Measurements from ENCODE around the gene ELL. TPM values are rescaled to one million over a fixed set of nuclear protein-coding genes. Genes with fewer than 3 reads are reported as not detected.

Gene ELL
- total and polyA plus RNA-seq, 9 of the 15 experiments (the other 6 are each of a cell fraction or from before 2014, with no cell fraction given), result 0.24 to 22.5 (median 4.1) TPM

DNA sequence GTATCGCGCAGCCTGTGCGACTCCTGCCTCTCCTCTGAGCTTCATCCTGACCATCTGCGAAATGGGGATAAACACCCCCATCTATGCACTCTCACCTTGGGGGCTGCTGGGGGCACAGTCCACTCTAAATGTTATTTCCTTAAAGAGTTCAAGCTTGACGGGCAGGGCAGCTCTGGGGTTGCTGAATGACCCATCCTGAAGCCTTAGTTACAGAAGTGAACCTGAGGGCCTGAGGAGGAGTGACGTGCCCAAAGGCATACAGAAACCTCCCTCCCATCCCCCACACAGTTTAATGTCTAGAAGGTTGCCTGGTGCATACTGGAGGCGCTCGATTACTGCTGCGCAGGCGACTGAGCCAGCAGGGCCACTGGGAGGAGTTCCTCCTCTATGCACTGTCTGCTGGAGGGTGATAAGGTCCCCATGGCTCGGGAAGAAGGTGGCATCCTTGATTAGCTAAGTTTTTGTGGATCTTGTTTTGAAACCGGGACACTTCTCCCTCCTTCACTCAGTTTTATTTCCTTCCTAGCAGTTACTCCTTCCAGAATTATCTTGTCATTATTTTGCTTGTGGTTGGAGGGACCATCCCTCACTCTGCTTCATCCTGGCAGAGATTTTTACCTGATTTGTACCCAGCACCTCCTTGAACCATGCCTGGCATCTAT, 22.1 kb upstream of the ELL start (continued):
- TF ChIP-seq, protein P1, sequence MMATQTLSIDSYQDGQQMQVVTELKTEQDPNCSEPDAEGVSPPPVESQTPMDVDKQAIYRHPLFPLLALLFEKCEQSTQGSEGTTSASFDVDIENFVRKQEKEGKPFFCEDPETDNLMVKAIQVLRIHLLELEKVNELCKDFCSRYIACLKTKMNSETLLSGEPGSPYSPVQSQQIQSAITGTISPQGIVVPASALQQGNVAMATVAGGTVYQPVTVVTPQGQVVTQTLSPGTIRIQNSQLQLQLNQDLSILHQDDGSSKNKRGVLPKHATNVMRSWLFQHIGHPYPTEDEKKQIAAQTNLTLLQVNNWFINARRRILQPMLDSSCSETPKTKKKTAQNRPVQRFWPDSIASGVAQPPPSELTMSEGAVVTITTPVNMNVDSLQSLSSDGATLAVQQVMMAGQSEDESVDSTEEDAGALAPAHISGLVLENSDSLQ (IDR thresholded peaks at IDR 0.05), result no peak; the same call in 1 of the 2 replicates
- TF ChIP-seq HSF4 (CRISPR knock-in tag; IDR thresholded peaks at IDR 0.05; ENCODE audit: borderline replicate concordance), result no peak
- TF ChIP-seq MCM5 (IDR thresholded peaks at IDR 0.05; ENCODE audit: low read depth), result no peak
- TF ChIP-seq KDM4B (IDR thresholded peaks at IDR 0.05; ENCODE audit: borderline replicate concordance in 2 of 2, low read depth in 1 of 2), result no peak; a peak in 1 of 4 replicates
- TF ChIP-seq, protein P2, sequence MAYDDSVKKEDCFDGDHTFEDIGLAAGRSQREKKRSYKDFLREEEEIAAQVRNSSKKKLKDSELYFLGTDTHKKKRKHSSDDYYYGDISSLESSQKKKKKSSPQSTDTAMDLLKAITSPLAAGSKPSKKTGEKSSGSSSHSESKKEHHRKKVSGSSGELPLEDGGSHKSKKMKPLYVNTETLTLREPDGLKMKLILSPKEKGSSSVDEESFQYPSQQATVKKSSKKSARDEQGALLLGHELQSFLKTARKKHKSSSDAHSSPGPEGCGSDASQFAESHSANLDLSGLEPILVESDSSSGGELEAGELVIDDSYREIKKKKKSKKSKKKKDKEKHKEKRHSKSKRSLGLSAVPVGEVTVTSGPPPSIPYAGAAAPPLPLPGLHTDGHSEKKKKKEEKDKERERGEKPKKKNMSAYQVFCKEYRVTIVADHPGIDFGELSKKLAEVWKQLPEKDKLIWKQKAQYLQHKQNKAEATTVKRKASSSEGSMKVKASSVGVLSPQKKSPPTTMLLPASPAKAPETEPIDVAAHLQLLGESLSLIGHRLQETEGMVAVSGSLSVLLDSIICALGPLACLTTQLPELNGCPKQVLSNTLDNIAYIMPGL (CRISPR knock-in tag; IDR thresholded peaks at IDR 0.05), result no peak
- TF ChIP-seq ZNF75A (CRISPR knock-in tag; IDR thresholded peaks at IDR 0.05), result no peak
- TF ChIP-seq ZKSCAN1 (IDR thresholded peaks at IDR 0.05; ENCODE audit: low read depth, low read length), result peak; percentile 81; the same call in 1 of the 2 replicates
- TF ChIP-seq DIDO1 (tag; IDR thresholded peaks at IDR 0.05; ENCODE audit: low read depth), result no peak
- TF ChIP-seq, protein P3, sequence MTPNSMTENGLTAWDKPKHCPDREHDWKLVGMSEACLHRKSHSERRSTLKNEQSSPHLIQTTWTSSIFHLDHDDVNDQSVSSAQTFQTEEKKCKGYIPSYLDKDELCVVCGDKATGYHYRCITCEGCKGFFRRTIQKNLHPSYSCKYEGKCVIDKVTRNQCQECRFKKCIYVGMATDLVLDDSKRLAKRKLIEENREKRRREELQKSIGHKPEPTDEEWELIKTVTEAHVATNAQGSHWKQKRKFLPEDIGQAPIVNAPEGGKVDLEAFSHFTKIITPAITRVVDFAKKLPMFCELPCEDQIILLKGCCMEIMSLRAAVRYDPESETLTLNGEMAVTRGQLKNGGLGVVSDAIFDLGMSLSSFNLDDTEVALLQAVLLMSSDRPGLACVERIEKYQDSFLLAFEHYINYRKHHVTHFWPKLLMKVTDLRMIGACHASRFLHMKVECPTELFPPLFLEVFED (CRISPR knock-in tag; conservative IDR thresholded peaks at IDR 0.05), result no peak
- peak; percentile 97 for TF ChIP-seq CC2D1A (IDR thresholded peaks at IDR 0.05)
- no peak for TF ChIP-seq THRAP3 (IDR thresholded peaks at IDR 0.05; ENCODE audit: borderline replicate concordance)
- TF ChIP-seq CBFB (CRISPR knock-in tag; IDR thresholded peaks at IDR 0.05), result no peak
- TF ChIP-seq, protein P4, sequence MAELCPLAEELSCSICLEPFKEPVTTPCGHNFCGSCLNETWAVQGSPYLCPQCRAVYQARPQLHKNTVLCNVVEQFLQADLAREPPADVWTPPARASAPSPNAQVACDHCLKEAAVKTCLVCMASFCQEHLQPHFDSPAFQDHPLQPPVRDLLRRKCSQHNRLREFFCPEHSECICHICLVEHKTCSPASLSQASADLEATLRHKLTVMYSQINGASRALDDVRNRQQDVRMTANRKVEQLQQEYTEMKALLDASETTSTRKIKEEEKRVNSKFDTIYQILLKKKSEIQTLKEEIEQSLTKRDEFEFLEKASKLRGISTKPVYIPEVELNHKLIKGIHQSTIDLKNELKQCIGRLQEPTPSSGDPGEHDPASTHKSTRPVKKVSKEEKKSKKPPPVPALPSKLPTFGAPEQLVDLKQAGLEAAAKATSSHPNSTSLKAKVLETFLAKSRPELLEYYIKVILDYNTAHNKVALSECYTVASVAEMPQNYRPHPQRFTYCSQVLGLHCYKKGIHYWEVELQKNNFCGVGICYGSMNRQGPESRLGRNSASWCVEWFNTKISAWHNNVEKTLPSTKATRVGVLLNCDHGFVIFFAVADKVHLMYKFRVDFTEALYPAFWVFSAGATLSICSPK (IDR thresholded peaks at IDR 0.05; ENCODE audit: borderline replicate concordance), result no peak
- TF ChIP-seq, protein P5, sequence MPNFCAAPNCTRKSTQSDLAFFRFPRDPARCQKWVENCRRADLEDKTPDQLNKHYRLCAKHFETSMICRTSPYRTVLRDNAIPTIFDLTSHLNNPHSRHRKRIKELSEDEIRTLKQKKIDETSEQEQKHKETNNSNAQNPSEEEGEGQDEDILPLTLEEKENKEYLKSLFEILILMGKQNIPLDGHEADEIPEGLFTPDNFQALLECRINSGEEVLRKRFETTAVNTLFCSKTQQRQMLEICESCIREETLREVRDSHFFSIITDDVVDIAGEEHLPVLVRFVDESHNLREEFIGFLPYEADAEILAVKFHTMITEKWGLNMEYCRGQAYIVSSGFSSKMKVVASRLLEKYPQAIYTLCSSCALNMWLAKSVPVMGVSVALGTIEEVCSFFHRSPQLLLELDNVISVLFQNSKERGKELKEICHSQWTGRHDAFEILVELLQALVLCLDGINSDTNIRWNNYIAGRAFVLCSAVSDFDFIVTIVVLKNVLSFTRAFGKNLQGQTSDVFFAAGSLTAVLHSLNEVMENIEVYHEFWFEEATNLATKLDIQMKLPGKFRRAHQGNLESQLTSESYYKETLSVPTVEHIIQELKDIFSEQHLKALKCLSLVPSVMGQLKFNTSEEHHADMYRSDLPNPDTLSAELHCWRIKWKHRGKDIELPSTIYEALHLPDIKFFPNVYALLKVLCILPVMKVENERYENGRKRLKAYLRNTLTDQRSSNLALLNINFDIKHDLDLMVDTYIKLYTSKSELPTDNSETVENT (CRISPR knock-in tag; IDR thresholded peaks at IDR 0.05), result no peak
- TF ChIP-seq, protein P6, sequence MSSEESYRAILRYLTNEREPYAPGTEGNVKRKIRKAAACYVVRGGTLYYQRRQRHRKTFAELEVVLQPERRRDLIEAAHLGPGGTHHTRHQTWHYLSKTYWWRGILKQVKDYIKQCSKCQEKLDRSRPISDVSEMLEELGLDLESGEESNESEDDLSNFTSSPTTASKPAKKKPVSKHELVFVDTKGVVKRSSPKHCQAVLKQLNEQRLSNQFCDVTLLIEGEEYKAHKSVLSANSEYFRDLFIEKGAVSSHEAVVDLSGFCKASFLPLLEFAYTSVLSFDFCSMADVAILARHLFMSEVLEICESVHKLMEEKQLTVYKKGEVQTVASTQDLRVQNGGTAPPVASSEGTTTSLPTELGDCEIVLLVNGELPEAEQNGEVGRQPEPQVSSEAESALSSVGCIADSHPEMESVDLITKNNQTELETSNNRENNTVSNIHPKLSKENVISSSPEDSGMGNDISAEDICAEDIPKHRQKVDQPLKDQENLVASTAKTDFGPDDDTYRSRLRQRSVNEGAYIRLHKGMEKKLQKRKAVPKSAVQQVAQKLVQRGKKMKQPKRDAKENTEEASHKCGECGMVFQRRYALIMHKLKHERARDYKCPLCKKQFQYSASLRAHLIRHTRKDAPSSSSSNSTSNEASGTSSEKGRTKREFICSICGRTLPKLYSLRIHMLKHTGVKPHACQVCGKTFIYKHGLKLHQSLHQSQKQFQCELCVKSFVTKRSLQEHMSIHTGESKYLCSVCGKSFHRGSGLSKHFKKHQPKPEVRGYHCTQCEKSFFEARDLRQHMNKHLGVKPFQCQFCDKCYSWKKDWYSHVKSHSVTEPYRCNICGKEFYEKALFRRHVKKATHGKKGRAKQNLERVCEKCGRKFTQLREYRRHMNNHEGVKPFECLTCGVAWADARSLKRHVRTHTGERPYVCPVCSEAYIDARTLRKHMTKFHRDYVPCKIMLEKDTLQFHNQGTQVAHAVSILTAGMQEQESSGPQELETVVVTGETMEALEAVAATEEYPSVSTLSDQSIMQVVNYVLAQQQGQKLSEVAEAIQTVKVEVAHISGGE (CRISPR knock-in tag; IDR thresholded peaks at IDR 0.05), result peak in 1 of 3 experiments; percentile 72; a peak in 1 of 6 replicates
